CD4-positive, alpha-beta T cell treated with Interleukin-21 for 1 hour (primary cell): ENCODE data around the gene ZFYVE27.

Experiments used
- DNase-seq: peaks from one replicate; pipeline ENCODE4 v3.0.0-alpha.2; 2020

ZFYVE27 gene

GRCh38 chr10:97798958-97799610, 62.2 kb downstream of the ZFYVE27 start:
- no peak for DNase-seq

GRCh38 chr10:97800474-97800873, 63.5 kb downstream of the ZFYVE27 start:
- no peak for DNase-seq

- DNase-seq = no peak
Measured at GRCh38 chr10:97801422-97801821, 64.5 kb downstream of the ZFYVE27 start.

GRCh38 chr10:97805096-97805884, 68.4 kb downstream of the ZFYVE27 start:
- DNase-seq = no peak

GRCh38 chr10:97805949-97806348, 69.0 kb downstream of the ZFYVE27 start:
- no peak for DNase-seq

GRCh38 chr10:97810446-97810845, 73.5 kb downstream of the ZFYVE27 start:
- no peak for DNase-seq
